K562 (cell line): ENCODE measurements around the gene PSEN1. TPM values are rescaled to one million over a fixed set of nuclear protein-coding genes. Genes with fewer than 3 reads are reported as not detected.

Source experiments
- ATAC-seq: fragments of 200-7000 bp; cut with Tn5 transposase; 3 replicates; pipeline ENCODE4 v1.9.1; 2020; ENCODE audit warnings: moderate library complexity
- BruUV-seq: library from RNA; stranded (reverse); fragments of 400-500 nt; replicated peaks from 2 replicates; lab custom pipeline; 2021; lab: Mats Ljungman, UMichigan
- CTCF ChIA-PET: fragments of 300-600 bp; formaldehyde crosslinking; extraction: SDS; loops from one replicate; lab custom pipeline; 2021; ENCODE audit warnings: low intra/inter-chr PET ratio; lab: Yijun Ruan, JAX
- POLR2A ChIA-PET: fragments of 300-600, 350-650 bp; sonication (Branson Sonifier 250); formaldehyde crosslinking; extraction: SDS; loops from one replicate; lab custom pipeline; 2021; ENCODE audit warnings: antibody characterized with exemption, inconsistent platforms; lab: Yijun Ruan, JAX
- DNase-seq, 4 experiments: peaks; one replicate each; pipeline versions ENCODE4 v3.0.0 to v3.0.0-alpha.2; 2011 to 2018; ENCODE audit warnings: low spot score in 3 of 4, mixed read lengths in 3 of 4; ENCODE audit errors: extremely low read depth in 1 of 4
- FAIRE-seq: peaks from 2 replicates; lab custom pipeline; 2011; peaks lifted over from hg19 to GRCh38; lab: Jason Lieb, UNC
- H2AFZ ChIP-seq: 2 replicates; pipeline ENCODE4 v1.6.0; 2011; ENCODE audit warnings: low read depth, low read length, control low read depth, inconsistent platforms
- H3K27ac ChIP-seq: fragments of 200-600 bp; 3 replicates; pipeline ENCODE4 v1.8.0; 2011; ENCODE audit warnings: low read depth, mild to moderate bottlenecking, control low read depth, inconsistent platforms, low read length, moderate library complexity, mixed read lengths; ENCODE audit errors: extremely low read depth
- H3K27me3 ChIP-seq, 2 experiments: fragments of 300-600 bp in 1 of 2; 2 replicates in 1 of 2; 3 replicates in 1 of 2; pipeline versions ENCODE4 v1.6.0 to v1.8.0; 2011; ENCODE audit warnings: inconsistent platforms in 2 of 2, low read length in 2 of 2, mild to moderate bottlenecking in 1 of 2, mixed read lengths in 1 of 2, moderate library complexity in 1 of 2; ENCODE audit not compliant: control insufficient read depth in 2 of 2, insufficient read depth in 2 of 2
- H3K36me3 ChIP-seq: fragments of 300-600 bp; 3 replicates; pipeline ENCODE4 v1.8.0; 2011; ENCODE audit warnings: mild to moderate bottlenecking, low read length, inconsistent platforms; ENCODE audit not compliant: control insufficient read depth, insufficient read depth
- H3K4me1 ChIP-seq, 2 experiments: fragments of 200-600 bp in 1 of 2; replicated peaks in 1 of 2; 2 replicates in 1 of 2; 3 replicates in 1 of 2; pipeline versions ENCODE4 v1.5.1 to v1.8.0; 2011; ENCODE audit warnings: inconsistent platforms in 2 of 2, low read length in 2 of 2, mild to moderate bottlenecking in 1 of 2, mixed read lengths in 1 of 2, moderate library complexity in 1 of 2; ENCODE audit not compliant: control insufficient read depth in 2 of 2, insufficient read depth in 2 of 2
- H3K4me2 ChIP-seq: 2 replicates; pipeline ENCODE4 v1.6.1; 2011; ENCODE audit warnings: low read length, control low read depth, inconsistent platforms, mixed read lengths; ENCODE audit not compliant: insufficient read depth
- H3K4me3 ChIP-seq: fragments of 200-600 bp; sonication (generic), shearing (Covaris generic); 2 replicates; pipeline ENCODE4 v1.5.1; 2016; ENCODE audit warnings: control low read depth, inconsistent platforms
- H3K79me2 ChIP-seq: fragments of 200-600 bp; 3 replicates; pipeline ENCODE4 v1.8.0; 2011; ENCODE audit warnings: low read length, inconsistent platforms; ENCODE audit not compliant: control insufficient read depth, insufficient read depth
- H3K9ac ChIP-seq, 2 experiments: 2 replicates each; pipeline versions ENCODE4 v1.6.0 to v1.6.1; 2011; ENCODE audit warnings: low read depth in 2 of 2, low read length in 2 of 2, control low read depth in 1 of 2, inconsistent platforms in 1 of 2, mild to moderate bottlenecking in 1 of 2, mixed read lengths in 1 of 2; ENCODE audit not compliant: insufficient read depth in 1 of 2
- H3K9me1 ChIP-seq: one replicate; pipeline ENCODE4 v1.6.0; 2011; ENCODE audit warnings: inconsistent platforms, mild to moderate bottlenecking, low read length, moderate library complexity; ENCODE audit not compliant: control insufficient read depth, insufficient read depth
- H3K9me3 ChIP-seq: replicated peaks from 2 replicates; pipeline ENCODE4 v1.5.1; 2011; ENCODE audit warnings: low read depth, low read length, inconsistent platforms; ENCODE audit not compliant: control insufficient read depth, insufficient read depth
- H4K20me1 ChIP-seq: replicated peaks from 2 replicates; pipeline ENCODE4 v1.6.1; 2011; ENCODE audit warnings: low read length, inconsistent platforms, mixed read lengths; ENCODE audit not compliant: control insufficient read depth, insufficient read depth
- ESRRB ChIP-seq: fragments of 250-450 bp; sonication (Bioruptor Pico); IDR thresholded peaks from 2 replicates; pipeline ENCODE4 v1.5.0; 2020; ENCODE audit warnings: mild to moderate bottlenecking, moderate library complexity, borderline replicate concordance
- HMGN3 ChIP-seq: IDR thresholded peaks from 2 replicates; pipeline ENCODE4 v1.6.1; 2011; ENCODE audit warnings: borderline replicate concordance, low read depth, mild to moderate bottlenecking, mixed read lengths, low read length; ENCODE audit not compliant: insufficient read length; ENCODE audit errors: extremely low read depth
- NFE2L1 ChIP-seq: fragments of 450-650 bp; IDR thresholded peaks from 2 replicates; pipeline ENCODE4 v1.6.1; 2016; ENCODE audit warnings: missing genetic modification characterization, low read depth, mild to moderate bottlenecking, missing compliant biosample characterization, moderate library complexity, borderline replicate concordance
- TAF1 ChIP-seq: IDR thresholded peaks from 2 replicates; pipeline ENCODE4 v1.6.1; 2011; ENCODE audit warnings: mild to moderate bottlenecking, low read length, moderate library complexity; ENCODE audit not compliant: insufficient read depth, control insufficient read depth, severe bottlenecking; ENCODE audit errors: extremely low read depth
- YBX1 ChIP-seq: fragments of 450-650 bp; IDR thresholded peaks from 2 replicates; pipeline ENCODE4 v1.7.1; 2016; ENCODE audit warnings: mild to moderate bottlenecking
- ZNF239 ChIP-seq: fragments of 250-450 bp; sonication (Bioruptor Pico); IDR thresholded peaks from 2 replicates; pipeline ENCODE4 v1.4.0; 2020; ENCODE audit warnings: mild to moderate bottlenecking
- WGBS: fragments of 100-300 bp; shearing (Covaris generic); methylation state at CpG from one replicate; pipeline ENCODE4 v1.1.6; 2016; ENCODE audit warnings: low coverage, mixed read lengths; ENCODE audit not compliant: insufficient coverage; ENCODE audit errors: missing lambda C conversion rate; 5-methylcytosine and 5-hydroxymethylcytosine counted together
- in situ Hi-C: fragments of 300-500 bp; cut with MboI; formaldehyde crosslinking; loops from 4 replicates; pipeline ENCODE4 v1.15.0; 2018; ENCODE audit warnings: inconsistent platforms, mixed read lengths
- intact Hi-C: fragments of 100-400 bp; cut with micrococcal nuclease; formaldehyde crosslinking; loops from 2 replicates; pipeline ENCODE4 v1.14.2; 2022
- polyA plus RNA-seq, 8 experiments: library from polyadenylated mRNA; depleted of rRNA in 4 of 8; stranded (reverse) in 5 of 8; unstranded in 3 of 8; fragments of >200 nt; fragmentation: Nextera tagmentation in 2 of 8; fragmentation: Illumina TruSeq in 1 of 8; extraction: Ambion mirVana in 2 of 8; extraction: Trizol in 1 of 8; gene quantifications; 2 replicates each; pipeline versions ENCODE4 v1.2.1 to v1.2.3, GENCODE V29; 2011 to 2014; ENCODE audit warnings: inconsistent platforms in 1 of 8, missing spikeins in 1 of 8
- total RNA-seq, 7 experiments: library from RNA; depleted of rRNA in 6 of 7; stranded (reverse); fragments of >200 nt in 6 of 7; fragmentation: Illumina TruSeq in 2 of 7; extraction: Trizol in 2 of 7; gene quantifications; 2 replicates each; pipeline versions ENCODE4 v1.2.1 to v1.2.3, GENCODE V29; 2011 to 2021; ENCODE audit warnings: low replicate concordance in 1 of 7
- TF ChIP-seq, protein P1 (sequence below), 2 experiments: fragments of 450-650 bp; IDR thresholded peaks; 2 replicates each; pipeline ENCODE4 v1.6.1; 2018; ENCODE audit warnings: mild to moderate bottlenecking in 2 of 2, low read depth in 1 of 2; ENCODE audit not compliant: partially characterized antibody in 2 of 2
- TF ChIP-seq, protein P2 (sequence below): fragments of 250-450 bp; sonication (Bioruptor Pico); IDR thresholded peaks from 2 replicates; pipeline ENCODE4 v1.4.0; 2020

The PSEN1 gene
- total and polyA plus RNA-seq, 9 of the 15 experiments (the other 6 are each of a cell fraction or from before 2014, with no cell fraction given), result 6.5 to 25.2 (median 14.3) TPM

DNA sequence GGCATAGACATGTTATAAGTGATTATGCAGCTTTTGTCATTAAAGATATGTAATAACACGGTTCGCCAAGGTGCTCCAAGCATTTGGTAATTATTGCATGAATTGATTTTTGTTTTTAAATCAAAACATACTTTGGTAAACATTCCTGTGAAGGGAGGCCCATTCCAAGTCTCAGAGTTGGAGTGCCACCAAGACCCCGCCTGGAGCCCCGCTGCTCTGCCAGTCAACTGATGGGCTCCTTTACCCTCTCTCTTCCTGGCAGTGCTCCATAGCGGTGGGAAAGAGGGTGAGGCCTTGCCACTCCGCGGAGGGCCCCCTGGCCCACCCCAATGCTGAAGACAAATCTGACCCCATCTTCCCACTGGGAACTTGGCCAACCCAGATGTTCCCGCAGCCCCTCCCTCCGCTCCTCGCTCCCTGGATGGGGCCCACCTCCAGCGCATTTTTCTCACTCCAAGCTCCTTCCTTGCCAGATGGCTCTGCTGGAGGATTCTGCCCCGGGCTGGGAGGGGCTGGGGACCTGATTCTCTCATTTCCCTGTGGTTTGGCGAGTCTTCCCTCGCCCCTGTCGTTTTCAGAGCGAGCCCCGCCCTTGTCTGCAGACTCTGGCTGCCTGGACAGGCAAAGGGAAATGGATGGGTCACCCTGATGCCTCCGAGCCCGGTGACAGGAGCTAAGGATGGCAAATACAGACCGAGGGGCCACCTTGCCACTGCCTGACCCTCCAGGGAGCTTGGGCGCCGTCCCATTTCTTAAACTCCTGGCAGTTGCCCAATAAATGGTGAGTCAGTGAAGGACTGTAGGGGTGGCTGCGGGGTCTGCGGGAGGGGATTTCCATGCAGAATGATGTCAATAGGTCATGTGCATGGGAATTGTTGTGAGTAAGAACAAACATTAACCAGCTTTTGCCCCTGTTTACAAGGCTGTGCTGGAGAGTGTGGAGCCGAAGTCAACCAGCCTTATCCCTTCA lies 91.8 kb downstream of the PSEN1 start (continued):
- TF ChIP-seq, protein P1, sequence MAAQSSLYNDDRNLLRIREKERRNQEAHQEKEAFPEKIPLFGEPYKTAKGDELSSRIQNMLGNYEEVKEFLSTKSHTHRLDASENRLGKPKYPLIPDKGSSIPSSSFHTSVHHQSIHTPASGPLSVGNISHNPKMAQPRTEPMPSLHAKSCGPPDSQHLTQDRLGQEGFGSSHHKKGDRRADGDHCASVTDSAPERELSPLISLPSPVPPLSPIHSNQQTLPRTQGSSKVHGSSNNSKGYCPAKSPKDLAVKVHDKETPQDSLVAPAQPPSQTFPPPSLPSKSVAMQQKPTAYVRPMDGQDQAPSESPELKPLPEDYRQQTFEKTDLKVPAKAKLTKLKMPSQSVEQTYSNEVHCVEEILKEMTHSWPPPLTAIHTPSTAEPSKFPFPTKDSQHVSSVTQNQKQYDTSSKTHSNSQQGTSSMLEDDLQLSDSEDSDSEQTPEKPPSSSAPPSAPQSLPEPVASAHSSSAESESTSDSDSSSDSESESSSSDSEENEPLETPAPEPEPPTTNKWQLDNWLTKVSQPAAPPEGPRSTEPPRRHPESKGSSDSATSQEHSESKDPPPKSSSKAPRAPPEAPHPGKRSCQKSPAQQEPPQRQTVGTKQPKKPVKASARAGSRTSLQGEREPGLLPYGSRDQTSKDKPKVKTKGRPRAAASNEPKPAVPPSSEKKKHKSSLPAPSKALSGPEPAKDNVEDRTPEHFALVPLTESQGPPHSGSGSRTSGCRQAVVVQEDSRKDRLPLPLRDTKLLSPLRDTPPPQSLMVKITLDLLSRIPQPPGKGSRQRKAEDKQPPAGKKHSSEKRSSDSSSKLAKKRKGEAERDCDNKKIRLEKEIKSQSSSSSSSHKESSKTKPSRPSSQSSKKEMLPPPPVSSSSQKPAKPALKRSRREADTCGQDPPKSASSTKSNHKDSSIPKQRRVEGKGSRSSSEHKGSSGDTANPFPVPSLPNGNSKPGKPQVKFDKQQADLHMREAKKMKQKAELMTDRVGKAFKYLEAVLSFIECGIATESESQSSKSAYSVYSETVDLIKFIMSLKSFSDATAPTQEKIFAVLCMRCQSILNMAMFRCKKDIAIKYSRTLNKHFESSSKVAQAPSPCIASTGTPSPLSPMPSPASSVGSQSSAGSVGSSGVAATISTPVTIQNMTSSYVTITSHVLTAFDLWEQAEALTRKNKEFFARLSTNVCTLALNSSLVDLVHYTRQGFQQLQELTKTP (IDR thresholded peaks at IDR 0.05; ENCODE audit: low read depth in 1 of 2, partially characterized antibody in 2 of 2), result no peak

DNA sequence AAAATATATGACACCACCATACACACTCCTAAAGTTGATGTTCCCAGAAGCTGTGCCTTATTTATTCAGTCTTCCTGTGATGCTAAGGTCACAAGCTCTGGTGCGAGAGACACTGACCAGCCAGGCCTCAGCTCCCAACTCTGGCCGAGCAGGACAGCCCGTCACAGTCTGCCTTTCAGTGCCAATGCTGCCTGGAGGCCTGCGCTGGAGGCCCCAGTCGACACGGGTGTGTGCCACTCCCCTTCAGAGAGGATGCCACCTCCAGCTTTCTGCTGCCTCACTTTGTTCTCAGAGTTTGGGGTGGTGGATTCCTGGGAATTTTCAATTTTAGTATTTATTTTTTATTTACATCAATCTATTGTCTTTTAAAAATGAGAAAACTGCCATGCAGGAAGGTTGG lies 93.7 kb downstream of the PSEN1 start:
- Histone ChIP-seq H3K36me3 (no peaks in the 10 kb centered on the region), H3K27ac (no peak overlapping the region), H3K9me1 (peaks cover 2% of the 10 kb centered on the region), H3K79me2 (no peaks in the 10 kb centered on the region), H3K4me2 (no peak overlapping the region), H4K20me1 (0 out of 2 replicates have a peak, but pooled peaks cover under 1% of the 10 kb centered on the region), H3K9me3 (no peaks in the 10 kb centered on the region), H3K4me1 (peaks cover 5 to 15% of the 10 kb centered on the region in 2 experiments; a peak in 4 of 5 replicates), H3K9ac (no peak overlapping the region), H3K27me3 (peaks cover 18 to 30% of the 10 kb centered on the region in 2 experiments), H3K4me3 (no peak overlapping the region), H2AFZ (no peak overlapping the region)
- 64% methylated on average over 5 of the region's 6 CpGs for WGBS
- BruUV-seq, result no TSS peak
- ChIA-PET POLR2A (interaction anchor here (1.3 kb wide), 1 partner anchor 174 kb away, joined by 4 read pairs; no protein-coding TSS in a partner anchor), CTCF (no interaction called here)
- ATAC-seq, result no peak
- in situ Hi-C loops, result loop anchor here (10.0 kb wide), 1 partner anchor 715 kb away; no protein-coding TSS in a partner anchor
- intact Hi-C loops, result no loop called here
- no peak for FAIRE-seq
- no peak for DNase-seq
- TF ChIP-seq ESRRB (CRISPR knock-in tag), result no peak
- no peak for TF ChIP-seq TAF1
- no peak for TF ChIP-seq NFE2L1 (tag)
- no peak for TF ChIP-seq HMGN3
- no peak for TF ChIP-seq ZNF239 (CRISPR knock-in tag)
- TF ChIP-seq, protein P2, sequence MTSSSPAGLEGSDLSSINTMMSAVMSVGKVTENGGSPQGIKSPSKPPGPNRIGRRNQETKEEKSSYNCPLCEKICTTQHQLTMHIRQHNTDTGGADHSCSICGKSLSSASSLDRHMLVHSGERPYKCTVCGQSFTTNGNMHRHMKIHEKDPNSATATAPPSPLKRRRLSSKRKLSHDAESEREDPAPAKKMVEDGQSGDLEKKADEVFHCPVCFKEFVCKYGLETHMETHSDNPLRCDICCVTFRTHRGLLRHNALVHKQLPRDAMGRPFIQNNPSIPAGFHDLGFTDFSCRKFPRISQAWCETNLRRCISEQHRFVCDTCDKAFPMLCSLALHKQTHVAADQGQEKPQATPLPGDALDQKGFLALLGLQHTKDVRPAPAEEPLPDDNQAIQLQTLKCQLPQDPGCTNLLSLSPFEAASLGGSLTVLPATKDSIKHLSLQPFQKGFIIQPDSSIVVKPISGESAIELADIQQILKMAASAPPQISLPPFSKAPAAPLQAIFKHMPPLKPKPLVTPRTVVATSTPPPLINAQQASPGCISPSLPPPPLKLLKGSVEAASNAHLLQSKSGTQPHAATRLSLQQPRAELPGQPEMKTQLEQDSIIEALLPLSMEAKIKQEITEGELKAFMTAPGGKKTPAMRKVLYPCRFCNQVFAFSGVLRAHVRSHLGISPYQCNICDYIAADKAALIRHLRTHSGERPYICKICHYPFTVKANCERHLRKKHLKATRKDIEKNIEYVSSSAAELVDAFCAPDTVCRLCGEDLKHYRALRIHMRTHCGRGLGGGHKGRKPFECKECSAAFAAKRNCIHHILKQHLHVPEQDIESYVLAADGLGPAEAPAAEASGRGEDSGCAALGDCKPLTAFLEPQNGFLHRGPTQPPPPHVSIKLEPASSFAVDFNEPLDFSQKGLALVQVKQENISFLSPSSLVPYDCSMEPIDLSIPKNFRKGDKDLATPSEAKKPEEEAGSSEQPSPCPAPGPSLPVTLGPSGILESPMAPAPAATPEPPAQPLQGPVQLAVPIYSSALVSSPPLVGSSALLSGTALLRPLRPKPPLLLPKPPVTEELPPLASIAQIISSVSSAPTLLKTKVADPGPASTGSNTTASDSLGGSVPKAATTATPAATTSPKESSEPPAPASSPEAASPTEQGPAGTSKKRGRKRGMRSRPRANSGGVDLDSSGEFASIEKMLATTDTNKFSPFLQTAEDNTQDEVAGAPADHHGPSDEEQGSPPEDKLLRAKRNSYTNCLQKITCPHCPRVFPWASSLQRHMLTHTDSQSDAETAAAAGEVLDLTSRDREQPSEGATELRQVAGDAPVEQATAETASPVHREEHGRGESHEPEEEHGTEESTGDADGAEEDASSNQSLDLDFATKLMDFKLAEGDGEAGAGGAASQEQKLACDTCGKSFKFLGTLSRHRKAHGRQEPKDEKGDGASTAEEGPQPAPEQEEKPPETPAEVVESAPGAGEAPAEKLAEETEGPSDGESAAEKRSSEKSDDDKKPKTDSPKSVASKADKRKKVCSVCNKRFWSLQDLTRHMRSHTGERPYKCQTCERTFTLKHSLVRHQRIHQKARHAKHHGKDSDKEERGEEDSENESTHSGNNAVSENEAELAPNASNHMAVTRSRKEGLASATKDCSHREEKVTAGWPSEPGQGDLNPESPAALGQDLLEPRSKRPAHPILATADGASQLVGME (CRISPR knock-in tag), result no peak
- no peak for TF ChIP-seq YBX1
